ENCODE data around the gene P2RY12. TPM values are rescaled to one million over a fixed set of nuclear protein-coding genes. Genes with fewer than 3 reads are reported as not detected.

Gene P2RY12
- total and polyA plus RNA-seq, 10 of the 15 experiments (the other 5 are each of a cell fraction or from before 2014, with no cell fraction given): 0.27 to 1.0 (median 0.66) TPM; not detected in 2

DNA sequence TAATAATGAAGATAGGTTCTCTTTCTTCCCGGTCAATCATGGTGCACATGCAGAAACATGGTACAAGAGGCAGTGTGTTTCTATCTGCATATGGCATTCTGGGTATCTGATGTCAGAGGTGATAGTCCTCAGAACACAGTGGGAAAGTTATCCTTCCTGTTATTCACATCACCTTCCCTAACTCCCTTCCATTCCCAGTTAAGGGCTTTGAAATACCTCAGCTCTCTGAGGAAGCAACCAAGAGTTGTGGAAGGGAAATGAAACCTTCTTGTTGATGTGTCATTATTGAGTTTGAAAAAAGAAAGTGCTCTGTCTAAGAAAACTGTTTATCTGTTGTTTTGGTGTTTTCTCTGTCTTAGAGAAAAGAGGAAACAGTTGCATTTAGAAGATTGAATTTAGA is 33.3 kb downstream of the P2RY12 start:
- BruUV-seq (replicated peaks): no TSS peak

DNA sequence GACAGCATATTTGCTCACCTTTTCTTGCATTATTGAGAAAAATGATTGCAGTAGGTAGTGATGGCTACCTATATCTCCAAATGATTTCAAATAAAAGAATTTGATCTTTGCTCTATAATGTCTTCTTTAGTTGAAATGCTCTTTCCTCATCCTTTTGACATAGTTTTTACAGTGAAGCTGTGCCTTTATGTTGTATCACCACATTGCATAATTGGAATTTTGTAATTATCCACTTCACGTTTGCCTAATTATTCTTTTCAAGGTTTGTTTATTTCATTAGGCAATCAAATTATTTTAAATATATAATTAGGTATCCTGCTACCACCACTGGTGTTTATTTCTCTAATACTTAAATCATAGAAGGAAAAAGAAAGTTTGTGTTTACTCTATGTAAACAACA is 33.9 kb downstream of the P2RY12 start:
- H3K36me3 ChIP-seq (ENCODE audit: control insufficient read depth in 2 of 2, insufficient read depth in 2 of 2, low read length in 1 of 2): no peaks in the 10 kb centered on the region
- intact Hi-C loops (cut with micrococcal nuclease; ENCODE audit: unreplicated experiment) (no loop called here), in situ Hi-C loops (cut with MboI) (no loop called here)
- peaks cover 21% of the 10 kb centered on the region for H3K4me1 ChIP-seq (ENCODE audit: control insufficient read depth, insufficient read depth, low read length)
- POLR2A ChIA-PET: no interaction called here
- WGBS (ENCODE audit: insufficient coverage, insufficient replicate concordance, low lambda C conversion rate, missing lambda C conversion rate): 89% methylated on average over 1 of the region's 1 CpG
- H3K4me2 ChIP-seq (ENCODE audit: control insufficient read depth, insufficient read depth): no peak overlapping the region
- BruUV-seq (replicated peaks): no TSS peak
- CTCF ChIA-PET: interaction anchor here (1.0 kb wide), 1 partner anchor 10 kb away, joined by 3 read pairs; no protein-coding TSS in a partner anchor
- H3K4me3 ChIP-seq: no peak overlapping the region
- FAIRE-seq (no peak), DNase-seq (ENCODE audit: low read depth, low spot score) (no peak), ATAC-seq (no peak)
- no peak overlapping the region for H3K9ac ChIP-seq (ENCODE audit: control insufficient read depth, insufficient read depth, low read length)
- SMC1A ChIA-PET (ENCODE audit: uncharacterized antibody, unreplicated experiment): no interaction called here
- H3K27me3 ChIP-seq (replicated peaks in 1 of 2; ENCODE audit: control insufficient read depth in 2 of 2, insufficient read depth in 2 of 2, low read length in 1 of 2): no peaks in the 10 kb centered on the region
- no peaks in the 10 kb centered on the region for H3K79me2 ChIP-seq (ENCODE audit: control insufficient read depth, insufficient read depth, low read length)
- H4K20me1 ChIP-seq (ENCODE audit: control insufficient read depth, insufficient read depth): no peaks in the 10 kb centered on the region
- RAD21 ChIA-PET (ENCODE audit: unreplicated experiment): no interaction called here
- no peak overlapping the region for H2AFZ ChIP-seq (ENCODE audit: control insufficient read depth, low read depth, low read length)
- H3K9me3 ChIP-seq (replicated peaks; ENCODE audit: control insufficient read depth, insufficient read depth, low read length): no peaks in the 10 kb centered on the region
- H3K27ac ChIP-seq (ENCODE audit: control insufficient read depth, insufficient read depth): no peak overlapping the region
- no peak for TF ChIP-seq CHD4 (IDR thresholded peaks at IDR 0.05)
- no peak for TF ChIP-seq E2F8 (IDR thresholded peaks at IDR 0.05; ENCODE audit: low read depth, partially characterized antibody)
- TF ChIP-seq, protein P1, sequence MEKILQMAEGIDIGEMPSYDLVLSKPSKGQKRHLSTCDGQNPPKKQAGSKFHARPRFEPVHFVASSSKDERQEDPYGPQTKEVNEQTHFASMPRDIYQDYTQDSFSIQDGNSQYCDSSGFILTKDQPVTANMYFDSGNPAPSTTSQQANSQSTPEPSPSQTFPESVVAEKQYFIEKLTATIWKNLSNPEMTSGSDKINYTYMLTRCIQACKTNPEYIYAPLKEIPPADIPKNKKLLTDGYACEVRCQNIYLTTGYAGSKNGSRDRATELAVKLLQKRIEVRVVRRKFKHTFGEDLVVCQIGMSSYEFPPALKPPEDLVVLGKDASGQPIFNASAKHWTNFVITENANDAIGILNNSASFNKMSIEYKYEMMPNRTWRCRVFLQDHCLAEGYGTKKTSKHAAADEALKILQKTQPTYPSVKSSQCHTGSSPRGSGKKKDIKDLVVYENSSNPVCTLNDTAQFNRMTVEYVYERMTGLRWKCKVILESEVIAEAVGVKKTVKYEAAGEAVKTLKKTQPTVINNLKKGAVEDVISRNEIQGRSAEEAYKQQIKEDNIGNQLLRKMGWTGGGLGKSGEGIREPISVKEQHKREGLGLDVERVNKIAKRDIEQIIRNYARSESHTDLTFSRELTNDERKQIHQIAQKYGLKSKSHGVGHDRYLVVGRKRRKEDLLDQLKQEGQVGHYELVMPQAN (conservative IDR thresholded peaks at IDR 0.05): no peak
- no peak for TF ChIP-seq CBFB (IDR thresholded peaks at IDR 0.05; ENCODE audit: low read depth)
- TF ChIP-seq BCL11A (IDR thresholded peaks at IDR 0.05; ENCODE audit: low read depth, low read length): no peak
- no peak for TF ChIP-seq MYC (IDR thresholded peaks at IDR 0.05; ENCODE audit: insufficient read depth, insufficient read length, insufficient replicate concordance, low read length, severe bottlenecking)
- no peak for TF ChIP-seq ELK1 (IDR thresholded peaks at IDR 0.05; ENCODE audit: low read depth, low read length)
- TF ChIP-seq CREB1 (IDR thresholded peaks at IDR 0.05; ENCODE audit: low read depth): no peak
- no peak for TF ChIP-seq FOS (IDR thresholded peaks at IDR 0.05; ENCODE audit: borderline replicate concordance, extremely low read depth, insufficient read length)

More for the DNA sequence above, 33.3 kb downstream of the P2RY12 start:
- intact Hi-C loops (cut with micrococcal nuclease; ENCODE audit: unreplicated experiment): no loop called here
- Histone ChIP-seq H3K4me1 (ENCODE audit: control insufficient read depth, insufficient read depth, low read length) (peaks cover 21% of the 10 kb centered on the region), H3K79me2 (ENCODE audit: control insufficient read depth, insufficient read depth, low read length) (no peaks in the 10 kb centered on the region), H3K4me3 (no peak overlapping the region), H2AFZ (ENCODE audit: control insufficient read depth, low read depth, low read length) (no peak overlapping the region; the same call in 1 of the 2 replicates), H3K27ac (ENCODE audit: control insufficient read depth, insufficient read depth) (no peak overlapping the region), H3K9me3 (replicated peaks; ENCODE audit: control insufficient read depth, insufficient read depth, low read length) (no peaks in the 10 kb centered on the region), H3K27me3 (replicated peaks in 1 of 2; ENCODE audit: control insufficient read depth in 2 of 2, insufficient read depth in 2 of 2, low read length in 1 of 2) (no peaks in the 10 kb centered on the region), H4K20me1 (ENCODE audit: control insufficient read depth, insufficient read depth) (no peaks in the 10 kb centered on the region), H3K36me3 (ENCODE audit: control insufficient read depth in 2 of 2, insufficient read depth in 2 of 2, low read length in 1 of 2) (no peaks in the 10 kb centered on the region), H3K9ac (ENCODE audit: control insufficient read depth, insufficient read depth, low read length) (no peak overlapping the region), H3K4me2 (ENCODE audit: control insufficient read depth, insufficient read depth) (peak overlapping the region; percentile 75)
- FAIRE-seq (no peak), DNase-seq (ENCODE audit: low read depth, low spot score) (no peak), ATAC-seq (peak; percentile 87)
- TF ChIP-seq EED (IDR thresholded peaks at IDR 0.05; ENCODE audit: low read depth): peak; percentile 57; the same call in 1 of the 2 replicates
- peak; percentile 81 for TF ChIP-seq SPI1 (IDR thresholded peaks at IDR 0.05; ENCODE audit: borderline replicate concordance, insufficient read depth, low read depth, low read length)
- TF ChIP-seq JUNB (IDR thresholded peaks at IDR 0.05): peak; percentile 6; the same call in 1 of the 2 replicates
- TF ChIP-seq CBFB (IDR thresholded peaks at IDR 0.05; ENCODE audit: low read depth): no peak
- no peak for TF ChIP-seq TCF3 (IDR thresholded peaks at IDR 0.05; ENCODE audit: borderline replicate concordance, insufficient read depth, low read depth, low read length)
- peak; percentile 55; the same call in 1 of the 2 replicates for TF ChIP-seq NFIC (IDR thresholded peaks at IDR 0.05; ENCODE audit: low read depth, low read length)
- TF ChIP-seq IKZF2 (IDR thresholded peaks at IDR 0.05): 0 out of 4 replicates have a peak, but pooled peaks of 1 of the 2 experiments have one; percentile 27
- SMC1A ChIA-PET (ENCODE audit: uncharacterized antibody, unreplicated experiment): interaction anchor here (1.2 kb wide), 1 partner anchor 494 kb away, joined by 3 read pairs; no protein-coding TSS in a partner anchor
- in situ Hi-C loops (cut with MboI): no loop called here
- CTCF ChIA-PET: interaction anchor here (0.9 to 1.0 kb wide), 2 partner anchors 10 to 23 kb away, joined by 3 to 4 read pairs; no protein-coding TSS in a partner anchor
- WGBS (ENCODE audit: insufficient coverage, insufficient replicate concordance, low lambda C conversion rate, missing lambda C conversion rate): 91% methylated on average over 1 of the region's 1 CpG
- RAD21 ChIA-PET (ENCODE audit: unreplicated experiment): no interaction called here
- POLR2A ChIA-PET: no interaction called here
